Measurements from ENCODE around the gene YWHAE.

YWHAE gene

GRCh38 chr17:1373707-1374237 lies 26.2 kb downstream of the YWHAE start:
- TF ChIP-seq CTCF (IDR thresholded peaks at IDR 0.05; ENCODE audit: extremely low read depth, insufficient read depth, missing control alignments): no peak
- DNase-seq (ENCODE audit: low spot score): no peak
- in situ Hi-C loops (cut with MboI; ENCODE audit: low pct_unique_long_range_greater_than_20kb, low sequenced_read_pairs, unreplicated experiment): no loop called here

GRCh38 chr17:1372618-1373017 lies 27.4 kb downstream of the YWHAE start:
- DNase-seq (ENCODE audit: low spot score): no peak
- TF ChIP-seq CTCF (IDR thresholded peaks at IDR 0.05; ENCODE audit: extremely low read depth, insufficient read depth, missing control alignments): no peak
- in situ Hi-C loops (cut with MboI; ENCODE audit: low pct_unique_long_range_greater_than_20kb, low sequenced_read_pairs, unreplicated experiment): no loop called here

GRCh38 chr17:1371893-1372590 lies 28.0 kb downstream of the YWHAE start:
- TF ChIP-seq CTCF (IDR thresholded peaks at IDR 0.05; ENCODE audit: extremely low read depth, insufficient read depth, missing control alignments): no peak
- in situ Hi-C loops (cut with MboI; ENCODE audit: low pct_unique_long_range_greater_than_20kb, low sequenced_read_pairs, unreplicated experiment): no loop called here

GRCh38 chr17:1368588-1368987 lies 31.4 kb downstream of the YWHAE start:
- DNase-seq (ENCODE audit: low spot score): no peak
- in situ Hi-C loops (cut with MboI; ENCODE audit: low pct_unique_long_range_greater_than_20kb, low sequenced_read_pairs, unreplicated experiment): no loop called here
- no peak for TF ChIP-seq CTCF (IDR thresholded peaks at IDR 0.05; ENCODE audit: extremely low read depth, insufficient read depth, missing control alignments)

More at GRCh38 chr17:1371893-1372590, 28.0 kb downstream of the YWHAE start:
- DNase-seq (ENCODE audit: low spot score): no peak

GRCh38 chr17:1367351-1367745 lies 32.7 kb downstream of the YWHAE start:
- in situ Hi-C loops (cut with MboI; ENCODE audit: low pct_unique_long_range_greater_than_20kb, low sequenced_read_pairs, unreplicated experiment): no loop called here
- DNase-seq (ENCODE audit: low spot score): no peak
- no peak for TF ChIP-seq CTCF (IDR thresholded peaks at IDR 0.05; ENCODE audit: extremely low read depth, insufficient read depth, missing control alignments)

GRCh38 chr17:1366234-1366633 lies 33.8 kb downstream of the YWHAE start:
- DNase-seq (ENCODE audit: low spot score): no peak
- TF ChIP-seq CTCF (IDR thresholded peaks at IDR 0.05; ENCODE audit: extremely low read depth, insufficient read depth, missing control alignments): no peak
- in situ Hi-C loops (cut with MboI; ENCODE audit: low pct_unique_long_range_greater_than_20kb, low sequenced_read_pairs, unreplicated experiment): no loop called here
